CD4-positive, alpha-beta T cell (primary cell): Measurements from ENCODE around the gene BTRC. TPM values are rescaled to one million over a fixed set of nuclear protein-coding genes. Genes with fewer than 3 reads are reported as not detected.

ENCODE experiments used
- ATAC-seq: fragments of 200-7000 bp; cut with Tn5 transposase; one replicate; pipeline ENCODE4 v1.10.0; 2022; ENCODE audit warnings: mild to moderate bottlenecking; ENCODE audit not compliant: poor library complexity
- CTCF ChIA-PET: fragments of 350-600 bp; sonication (Branson Sonifier 250); formaldehyde crosslinking; loops from one replicate; lab custom pipeline; 2021; ENCODE audit warnings: antibody characterized with exemption, inconsistent platforms; lab: Charles Lee
- POLR2A ChIA-PET: fragments of 350-600 bp; sonication (Branson Sonifier 250); formaldehyde crosslinking; loops from one replicate; lab custom pipeline; 2021; ENCODE audit warnings: antibody characterized with exemption, inconsistent platforms; lab: Charles Lee
- DNase-seq, 14 experiments: peaks; one replicate each; pipeline ENCODE4 v3.0.0-alpha.2; 2013 to 2020; ENCODE audit warnings: mixed read lengths in 2 of 14
- H3K27ac ChIP-seq, 2 donors: one replicate each; pipeline versions ENCODE4 v1.5.1 to v1.7.0; 2013; ENCODE audit warnings: low read length in 2 of 2, low read depth in 1 of 2, mild to moderate bottlenecking in 1 of 2
- H3K27me3 ChIP-seq, 2 experiments: 1 replicate in 1 of 2; 2 replicates in 1 of 2; pipeline versions ENCODE4 v1.6.1 to v1.7.0; 2013; ENCODE audit warnings: low read length in 2 of 2, control low read depth in 1 of 2, mild to moderate bottlenecking in 1 of 2, moderate library complexity in 1 of 2; ENCODE audit not compliant: insufficient read depth in 2 of 2, control insufficient read depth in 1 of 2
- H3K36me3 ChIP-seq: one replicate; pipeline ENCODE4 v1.6.1; 2013; ENCODE audit warnings: low read length, control low read depth; ENCODE audit not compliant: insufficient read depth
- H3K4me1 ChIP-seq: one replicate; pipeline ENCODE4 v1.6.1; 2013; ENCODE audit warnings: low read length, control low read depth; ENCODE audit not compliant: insufficient read depth
- H3K4me3 ChIP-seq: one replicate; pipeline ENCODE4 v1.5.1; 2013; ENCODE audit warnings: mild to moderate bottlenecking, low read length, moderate library complexity
- H3K9me3 ChIP-seq, 2 experiments: 1 replicate in 1 of 2; 2 replicates in 1 of 2; pipeline versions ENCODE4 v1.6.1 to v1.7.0; 2013; ENCODE audit warnings: low read length in 2 of 2, mild to moderate bottlenecking in 2 of 2, control low read depth in 1 of 2, moderate library complexity in 1 of 2; ENCODE audit not compliant: control insufficient read depth in 1 of 2, insufficient read depth in 1 of 2
- H3K27ac Mint-ChIP-seq: one replicate; pipeline ENCODE4 v1.8.0; 2020; ENCODE audit warnings: mixed read lengths
- H3K27me3 Mint-ChIP-seq: one replicate; pipeline ENCODE4 v1.8.0; 2021; ENCODE audit warnings: mixed read lengths
- H3K36me3 Mint-ChIP-seq: one replicate; pipeline ENCODE4 v1.8.0; 2021; ENCODE audit warnings: low read depth, mixed read lengths
- H3K4me1 Mint-ChIP-seq: one replicate; pipeline ENCODE4 v1.8.0; 2021; ENCODE audit warnings: low read depth, mixed read lengths
- H3K4me3 Mint-ChIP-seq: one replicate; pipeline ENCODE4 v1.8.0; 2020; ENCODE audit warnings: mild to moderate bottlenecking, mixed read lengths
- H3K9me3 Mint-ChIP-seq: one replicate; pipeline ENCODE4 v1.8.0; 2020; ENCODE audit warnings: mixed read lengths
- CTCF ChIP-seq: fragments of 200-600 bp; IDR thresholded peaks from one replicate; pipeline ENCODE4 v1.8.0; 2022; ENCODE audit warnings: antibody characterized with exemption, mild to moderate bottlenecking
- intact Hi-C, 2 experiments: fragments of 100-400 bp; cut with DNase I in 1 of 2; cut with micrococcal nuclease in 1 of 2; formaldehyde crosslinking; loops; one replicate each; pipeline versions ENCODE4 v1.15.1 to v1.9.0; 2023 to 2025; cut with DNase I, micrococcal nuclease
- total RNA-seq, 174 experiments: library from RNA in 2 of 174; stranded (reverse) in 2 of 174; gene quantifications; one replicate each; pipeline ENCODE4 v1.2.3 and lab custom pipeline; 2021 to 2026

Gene BTRC
- total RNA-seq, 2 experiments from 2014 or later, result 13.1 to 13.2 TPM

DNA sequence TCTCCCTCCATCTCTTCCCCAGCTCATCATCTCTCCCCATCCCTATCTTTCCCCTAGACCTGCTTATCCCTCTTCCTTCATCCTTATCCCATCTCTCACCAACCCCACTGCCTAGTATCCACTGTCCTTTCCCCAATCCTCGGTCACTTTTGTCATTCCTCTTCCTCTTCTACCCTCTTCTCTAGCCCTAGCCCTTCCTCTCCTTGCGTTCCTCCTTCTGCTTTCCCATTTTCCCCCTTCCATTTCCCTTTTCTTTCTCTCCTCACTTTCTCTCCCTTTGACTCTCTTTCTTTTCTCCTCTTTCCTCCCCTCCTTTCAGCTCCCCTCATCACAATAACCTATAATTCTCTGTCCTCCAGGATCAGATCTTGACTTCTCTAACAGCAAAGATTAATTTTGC lies 150.5 kb downstream of the BTRC start:
- no peaks in the 10 kb centered on the region for H3K36me3 Mint-ChIP-seq
- no peaks in the 10 kb centered on the region for H3K9me3 Mint-ChIP-seq
- CTCF ChIA-PET, result no interaction called here
- Histone ChIP-seq H3K27ac (no peak overlapping the region), H3K27me3 (no peaks in the 10 kb centered on the region), H3K36me3 (no peaks in the 10 kb centered on the region), H3K4me1 (no peaks in the 10 kb centered on the region), H3K4me3 (no peak overlapping the region), H3K9me3 (no peaks in the 10 kb centered on the region)
- no peak for DNase-seq
- no peaks in the 10 kb centered on the region for H3K27me3 Mint-ChIP-seq
- H3K4me1 Mint-ChIP-seq, result no peaks in the 10 kb centered on the region
- POLR2A ChIA-PET, result no interaction called here
- no peak for ATAC-seq
- intact Hi-C loops, result no loop called here
- TF ChIP-seq CTCF, result no peak
- no peak overlapping the region for H3K4me3 Mint-ChIP-seq
- H3K27ac Mint-ChIP-seq, result no peak overlapping the region

DNA sequence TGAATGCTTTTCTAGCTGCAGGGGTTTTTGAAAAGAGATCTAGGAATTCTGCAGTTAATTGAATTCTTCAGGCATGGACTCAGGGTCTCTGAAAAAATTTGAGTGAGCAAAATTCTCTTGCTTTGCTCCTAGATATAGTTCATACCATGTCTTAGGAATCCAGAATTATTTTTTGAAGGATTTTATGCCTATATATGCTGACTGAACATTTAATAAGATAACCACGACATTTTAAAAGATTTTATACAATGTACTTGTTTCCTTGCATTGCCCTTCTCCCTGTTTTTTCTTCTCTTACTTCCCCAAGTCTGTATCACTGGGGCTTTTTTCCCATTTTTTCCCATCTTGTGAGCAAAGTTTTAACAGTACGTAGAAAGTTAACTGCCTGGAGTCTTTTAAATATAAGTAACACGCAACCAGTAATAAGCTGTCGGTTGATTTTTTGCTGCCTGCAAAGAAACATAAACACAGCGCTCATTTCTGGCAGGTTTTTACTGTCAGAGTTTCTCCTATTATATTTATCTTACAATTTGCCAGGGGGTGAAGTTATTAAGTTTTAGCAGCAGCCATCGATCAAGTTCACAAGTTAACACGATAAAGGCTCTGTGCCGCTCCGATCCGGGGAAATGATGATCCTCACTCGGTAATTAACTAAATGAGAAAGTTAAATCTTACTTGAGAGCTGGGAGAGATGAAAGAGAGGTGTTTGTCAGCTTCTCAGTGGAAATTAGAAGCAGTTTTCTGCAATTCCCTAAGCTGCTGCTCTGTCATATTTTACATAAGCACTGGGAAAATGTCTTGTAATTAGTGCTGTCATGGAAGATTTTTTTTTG lies 153.1 kb downstream of the BTRC start:
- no peaks in the 10 kb centered on the region for H3K36me3 ChIP-seq
- CTCF ChIA-PET, result no interaction called here
- H3K4me1 ChIP-seq, result no peaks in the 10 kb centered on the region
- H3K9me3 Mint-ChIP-seq, result no peaks in the 10 kb centered on the region
- H3K36me3 Mint-ChIP-seq, result peaks cover 8% of the 10 kb centered on the region
- no peaks in the 10 kb centered on the region for H3K4me1 Mint-ChIP-seq
- no peak for DNase-seq
- no peak overlapping the region for H3K4me3 ChIP-seq
- H3K27ac ChIP-seq, result no peak overlapping the region
- ATAC-seq, result no peak
- H3K4me3 Mint-ChIP-seq, result no peak overlapping the region
- no peak overlapping the region for H3K27ac Mint-ChIP-seq
- intact Hi-C loops, result no loop called here
- POLR2A ChIA-PET, result no interaction called here
- no peaks in the 10 kb centered on the region for H3K27me3 Mint-ChIP-seq
- H3K27me3 ChIP-seq, result no peaks in the 10 kb centered on the region
- TF ChIP-seq CTCF, result no peak
- no peaks in the 10 kb centered on the region for H3K9me3 ChIP-seq

DNA sequence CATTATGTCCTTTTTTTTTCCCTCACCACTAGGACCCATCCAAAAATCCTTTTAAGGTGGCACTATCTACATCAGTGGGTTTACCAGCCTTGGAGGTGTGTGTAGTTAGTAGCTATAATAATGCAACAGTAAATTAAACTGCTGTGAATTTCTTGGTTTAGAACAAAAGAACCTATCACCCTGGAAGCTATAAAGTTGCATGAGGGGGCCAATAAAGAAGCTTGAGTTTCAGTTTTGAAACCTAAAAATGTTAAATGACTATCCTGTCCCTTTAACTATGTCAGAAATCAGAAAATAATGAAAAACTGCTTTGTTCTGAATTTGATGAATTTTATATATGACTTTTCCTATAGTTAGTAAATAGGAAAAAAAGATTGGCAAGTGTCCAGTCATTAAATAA lies 153.9 kb downstream of the BTRC start:
- H3K4me1 ChIP-seq, result no peaks in the 10 kb centered on the region
- ATAC-seq (no peak), DNase-seq (no peak)
- no peak overlapping the region for H3K4me3 Mint-ChIP-seq
- no peaks in the 10 kb centered on the region for H3K4me1 Mint-ChIP-seq
- H3K4me3 ChIP-seq, result no peak overlapping the region
- CTCF ChIA-PET, result no interaction called here
- peaks cover 12% of the 10 kb centered on the region for H3K36me3 Mint-ChIP-seq
- no peak for TF ChIP-seq CTCF
- intact Hi-C loops, result no loop called here
- H3K9me3 ChIP-seq, result no peaks in the 10 kb centered on the region
- no peak overlapping the region for H3K27ac ChIP-seq
- no peaks in the 10 kb centered on the region for H3K36me3 ChIP-seq
- H3K27me3 ChIP-seq, result no peaks in the 10 kb centered on the region
- POLR2A ChIA-PET, result no interaction called here
- no peaks in the 10 kb centered on the region for H3K9me3 Mint-ChIP-seq
- no peak overlapping the region for H3K27ac Mint-ChIP-seq
- H3K27me3 Mint-ChIP-seq, result no peaks in the 10 kb centered on the region
